PC-3 (cell line): ENCODE results near the gene HNRNPUL2.

ENCODE experiments used
- CTCF ChIP-seq: fragments of 300-600 bp; sonication (generic); conservative IDR thresholded peaks from 2 replicates; pipeline ENCODE4 v1.5.1; 2017; ENCODE audit warnings: antibody characterized with exemption, low read depth, mild to moderate bottlenecking, low read length
- EZH2 ChIP-seq: fragments of 300-600 bp; sonication (generic); IDR thresholded peaks from one replicate; pipeline ENCODE4 v1.6.1; 2017; ENCODE audit warnings: antibody characterized with exemption, mild to moderate bottlenecking, low read length; ENCODE audit not compliant: unreplicated experiment
- EZH2phosphoT487 ChIP-seq: fragments of 300-600 bp; sonication (generic); IDR thresholded peaks from 2 replicates; pipeline ENCODE4 v1.6.1; 2018; ENCODE audit warnings: mild to moderate bottlenecking, antibody characterized with exemption, low read length, borderline replicate concordance

GRCh38 chr11:62715150-62716130, 11.8 kb downstream of the HNRNPUL2 start:
- no peak for TF ChIP-seq CTCF
- no peak for TF ChIP-seq EZH2
- no peak for TF ChIP-seq EZH2phosphoT487
